ENCODE data around the gene TAF6.

Gene TAF6

GRCh38 chr7:100098913-100099312 is 20.2 kb downstream of the TAF6 start:
- Histone ChIP-seq H3K4me1 (ENCODE audit: insufficient read depth, poor library complexity, severe bottlenecking) (peaks cover 4% of the 10 kb centered on the region), H3K27me3 (ENCODE audit: insufficient read depth, poor library complexity, severe bottlenecking) (no peaks in the 10 kb centered on the region), H3K9me3 (ENCODE audit: severe bottlenecking) (no peaks in the 10 kb centered on the region), H3K36me3 (ENCODE audit: low read depth) (peaks cover 62% of the 10 kb centered on the region), H3K4me3 (ENCODE audit: severe bottlenecking) (no peak overlapping the region), H3K27ac (ENCODE audit: poor library complexity, severe bottlenecking) (no peak overlapping the region)
- ATAC-seq (ENCODE audit: low read depth) (no peak), DNase-seq (ENCODE audit: low spot score) (no peak)
- no peak for TF ChIP-seq CTCF (IDR thresholded peaks at IDR 0.05; ENCODE audit: poor library complexity, severe bottlenecking)

GRCh38 chr7:100095704-100096103 is 23.5 kb downstream of the TAF6 start:
- H3K4me3 ChIP-seq (ENCODE audit: severe bottlenecking) = no peak overlapping the region
- H3K27me3 ChIP-seq (ENCODE audit: insufficient read depth, poor library complexity, severe bottlenecking) = no peaks in the 10 kb centered on the region
- DNase-seq (ENCODE audit: low spot score) = no peak
- no peak for ATAC-seq (ENCODE audit: low read depth)
- H3K36me3 ChIP-seq (ENCODE audit: low read depth) = peaks cover 93% of the 10 kb centered on the region
- peaks cover 4% of the 10 kb centered on the region for H3K4me1 ChIP-seq (ENCODE audit: insufficient read depth, poor library complexity, severe bottlenecking)
- H3K9me3 ChIP-seq (ENCODE audit: severe bottlenecking) = no peaks in the 10 kb centered on the region
- no peak for TF ChIP-seq CTCF (IDR thresholded peaks at IDR 0.05; ENCODE audit: poor library complexity, severe bottlenecking)
- no peak overlapping the region for H3K27ac ChIP-seq (ENCODE audit: poor library complexity, severe bottlenecking)

GRCh38 chr7:100095289-100095688 is 23.9 kb downstream of the TAF6 start:
- Histone ChIP-seq H3K4me3 (ENCODE audit: severe bottlenecking) (no peak overlapping the region), H3K4me1 (ENCODE audit: insufficient read depth, poor library complexity, severe bottlenecking) (peaks cover 4% of the 10 kb centered on the region), H3K36me3 (ENCODE audit: low read depth) (peaks cover 97% of the 10 kb centered on the region), H3K27me3 (ENCODE audit: insufficient read depth, poor library complexity, severe bottlenecking) (no peaks in the 10 kb centered on the region), H3K27ac (ENCODE audit: poor library complexity, severe bottlenecking) (no peak overlapping the region), H3K9me3 (ENCODE audit: severe bottlenecking) (no peaks in the 10 kb centered on the region)
- no peak for DNase-seq (ENCODE audit: low spot score)
- no peak for TF ChIP-seq CTCF (IDR thresholded peaks at IDR 0.05; ENCODE audit: poor library complexity, severe bottlenecking)
- ATAC-seq (ENCODE audit: low read depth) = no peak

- H3K9me3 ChIP-seq (ENCODE audit: severe bottlenecking) = no peaks in the 10 kb centered on the region
- no peak for ATAC-seq (ENCODE audit: low read depth)
- no peaks in the 10 kb centered on the region for H3K4me1 ChIP-seq (ENCODE audit: insufficient read depth, poor library complexity, severe bottlenecking)
- no peaks in the 10 kb centered on the region for H3K27me3 ChIP-seq (ENCODE audit: insufficient read depth, poor library complexity, severe bottlenecking)
- peaks cover 89% of the 10 kb centered on the region for H3K36me3 ChIP-seq (ENCODE audit: low read depth)
- no peak overlapping the region for H3K27ac ChIP-seq (ENCODE audit: poor library complexity, severe bottlenecking)
- DNase-seq (ENCODE audit: low spot score) = no peak
- H3K4me3 ChIP-seq (ENCODE audit: severe bottlenecking) = no peak overlapping the region
- TF ChIP-seq CTCF (IDR thresholded peaks at IDR 0.05; ENCODE audit: poor library complexity, severe bottlenecking) = no peak
Measured at GRCh38 chr7:100093925-100094486, 25.2 kb downstream of the TAF6 start.

GRCh38 chr7:100093498-100093897 is 25.7 kb downstream of the TAF6 start:
- ATAC-seq (ENCODE audit: low read depth) = no peak
- peaks cover 84% of the 10 kb centered on the region for H3K36me3 ChIP-seq (ENCODE audit: low read depth)
- no peak for DNase-seq (ENCODE audit: low spot score)
- no peak for TF ChIP-seq CTCF (IDR thresholded peaks at IDR 0.05; ENCODE audit: poor library complexity, severe bottlenecking)
- H3K27ac ChIP-seq (ENCODE audit: poor library complexity, severe bottlenecking) = no peak overlapping the region
- no peak overlapping the region for H3K4me3 ChIP-seq (ENCODE audit: severe bottlenecking)
- H3K27me3 ChIP-seq (ENCODE audit: insufficient read depth, poor library complexity, severe bottlenecking) = no peaks in the 10 kb centered on the region
- H3K4me1 ChIP-seq (ENCODE audit: insufficient read depth, poor library complexity, severe bottlenecking) = no peaks in the 10 kb centered on the region
- no peaks in the 10 kb centered on the region for H3K9me3 ChIP-seq (ENCODE audit: severe bottlenecking)
